ENCODE measurements around the gene AARS2.

AARS2 gene

DNA sequence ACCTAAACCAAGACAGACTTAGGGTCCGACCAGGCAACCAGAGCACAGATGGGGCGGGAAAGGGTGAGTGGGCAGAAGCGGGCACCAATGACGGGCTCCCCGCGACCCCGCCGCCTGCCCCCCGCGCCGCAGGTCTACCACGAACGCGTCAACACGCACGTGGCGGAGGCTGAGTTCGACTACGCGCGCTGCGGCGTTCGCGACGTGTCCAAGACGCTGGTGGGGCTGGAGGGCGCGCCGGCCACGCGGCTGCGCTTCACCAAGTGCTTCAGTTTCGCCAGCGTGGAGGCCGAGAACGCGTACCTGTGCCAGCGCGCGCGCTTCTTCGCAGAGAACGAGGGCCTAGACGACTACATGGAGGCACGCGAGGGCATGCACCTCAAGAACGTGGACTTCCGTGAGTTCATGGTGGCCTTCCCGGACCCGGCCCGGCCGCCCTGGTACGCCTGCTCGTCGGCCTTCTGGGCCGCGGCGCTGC, 37.8 kb downstream of the AARS2 start:
- no peak overlapping the region for H3K4me3 ChIP-seq (replicated peaks; ENCODE audit: low read depth, low read length)
- no peak for DNase-seq (ENCODE audit: extremely low read depth, insufficient read length)
- H3K27me3 ChIP-seq (replicated peaks; ENCODE audit: control insufficient read depth, insufficient read depth, low read length): peaks cover 5% of the 10 kb centered on the region; the same call in 1 of the 2 replicates
- H3K36me3 ChIP-seq (ENCODE audit: control insufficient read depth, insufficient read depth, low read length): no peaks in the 10 kb centered on the region
- TF ChIP-seq, protein P1, sequence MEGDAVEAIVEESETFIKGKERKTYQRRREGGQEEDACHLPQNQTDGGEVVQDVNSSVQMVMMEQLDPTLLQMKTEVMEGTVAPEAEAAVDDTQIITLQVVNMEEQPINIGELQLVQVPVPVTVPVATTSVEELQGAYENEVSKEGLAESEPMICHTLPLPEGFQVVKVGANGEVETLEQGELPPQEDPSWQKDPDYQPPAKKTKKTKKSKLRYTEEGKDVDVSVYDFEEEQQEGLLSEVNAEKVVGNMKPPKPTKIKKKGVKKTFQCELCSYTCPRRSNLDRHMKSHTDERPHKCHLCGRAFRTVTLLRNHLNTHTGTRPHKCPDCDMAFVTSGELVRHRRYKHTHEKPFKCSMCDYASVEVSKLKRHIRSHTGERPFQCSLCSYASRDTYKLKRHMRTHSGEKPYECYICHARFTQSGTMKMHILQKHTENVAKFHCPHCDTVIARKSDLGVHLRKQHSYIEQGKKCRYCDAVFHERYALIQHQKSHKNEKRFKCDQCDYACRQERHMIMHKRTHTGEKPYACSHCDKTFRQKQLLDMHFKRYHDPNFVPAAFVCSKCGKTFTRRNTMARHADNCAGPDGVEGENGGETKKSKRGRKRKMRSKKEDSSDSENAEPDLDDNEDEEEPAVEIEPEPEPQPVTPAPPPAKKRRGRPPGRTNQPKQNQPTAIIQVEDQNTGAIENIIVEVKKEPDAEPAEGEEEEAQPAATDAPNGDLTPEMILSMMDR (IDR thresholded peaks at IDR 0.05; ENCODE audit: insufficient read depth, low read length, poor library complexity, severe bottlenecking): no peak

DNA sequence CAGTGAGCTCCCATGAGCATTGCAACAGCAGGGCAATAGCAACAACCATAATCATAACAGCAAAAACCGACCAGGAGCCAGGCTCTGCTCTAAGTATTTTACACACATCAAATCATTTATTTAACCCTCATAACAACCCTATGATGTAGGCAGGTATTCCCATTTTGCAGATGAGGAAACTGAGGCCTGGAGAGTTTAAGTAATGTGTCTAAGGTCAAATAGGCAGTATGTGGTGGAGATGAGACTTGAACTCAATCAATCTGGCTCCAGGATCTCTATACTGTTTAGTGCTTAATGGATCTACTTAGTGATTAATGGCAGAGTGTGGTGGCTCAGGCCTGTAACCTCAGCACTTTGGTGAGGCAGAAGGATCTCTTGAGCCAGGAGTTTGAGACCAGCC, 39.5 kb downstream of the AARS2 start:
- Histone ChIP-seq H3K27me3 (replicated peaks; ENCODE audit: control insufficient read depth, insufficient read depth, low read length) (peaks cover 5% of the 10 kb centered on the region; the same call in 1 of the 2 replicates), H3K4me3 (replicated peaks; ENCODE audit: low read depth, low read length) (no peak overlapping the region), H3K36me3 (ENCODE audit: control insufficient read depth, insufficient read depth, low read length) (no peaks in the 10 kb centered on the region)
- no peak for DNase-seq (ENCODE audit: extremely low read depth, insufficient read length)
- TF ChIP-seq, protein P1 (IDR thresholded peaks at IDR 0.05; ENCODE audit: insufficient read depth, low read length, poor library complexity, severe bottlenecking): no peak

DNA sequence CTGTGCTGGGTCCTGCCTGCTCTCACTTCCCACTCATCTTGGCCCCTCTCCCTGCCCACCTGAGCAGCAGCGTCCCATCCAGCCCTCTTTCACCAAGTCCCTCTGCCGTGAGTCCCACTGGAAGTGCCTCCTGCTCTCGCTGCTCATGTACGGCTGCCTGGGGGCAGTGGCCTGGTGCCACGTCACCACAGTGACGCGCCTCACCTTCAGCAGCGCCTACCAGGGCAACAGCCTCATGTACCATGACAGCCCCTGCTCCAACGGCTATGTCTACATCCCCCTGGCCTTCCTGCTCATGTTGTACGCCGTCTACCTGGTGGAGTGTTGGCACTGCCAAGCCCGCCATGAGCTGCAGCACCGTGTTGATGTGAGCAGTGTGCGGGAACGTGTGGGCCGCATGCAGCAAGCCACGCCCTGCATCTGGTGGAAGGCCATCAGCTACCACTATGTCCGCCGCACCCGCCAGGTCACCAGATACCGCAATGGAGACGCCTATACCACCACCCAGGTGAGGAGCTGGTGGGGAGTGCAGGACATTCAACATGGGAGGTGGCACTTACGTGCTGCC, 40.1 kb downstream of the AARS2 start:
- no peaks in the 10 kb centered on the region for H3K36me3 ChIP-seq (ENCODE audit: control insufficient read depth, insufficient read depth, low read length)
- H3K27me3 ChIP-seq (replicated peaks; ENCODE audit: control insufficient read depth, insufficient read depth, low read length): peaks cover 5% of the 10 kb centered on the region; the same call in 1 of the 2 replicates
- no peak for DNase-seq (ENCODE audit: extremely low read depth, insufficient read length)
- TF ChIP-seq, protein P1 (IDR thresholded peaks at IDR 0.05; ENCODE audit: insufficient read depth, low read length, poor library complexity, severe bottlenecking): no peak
- H3K4me3 ChIP-seq (replicated peaks; ENCODE audit: low read depth, low read length): no peak overlapping the region

DNA sequence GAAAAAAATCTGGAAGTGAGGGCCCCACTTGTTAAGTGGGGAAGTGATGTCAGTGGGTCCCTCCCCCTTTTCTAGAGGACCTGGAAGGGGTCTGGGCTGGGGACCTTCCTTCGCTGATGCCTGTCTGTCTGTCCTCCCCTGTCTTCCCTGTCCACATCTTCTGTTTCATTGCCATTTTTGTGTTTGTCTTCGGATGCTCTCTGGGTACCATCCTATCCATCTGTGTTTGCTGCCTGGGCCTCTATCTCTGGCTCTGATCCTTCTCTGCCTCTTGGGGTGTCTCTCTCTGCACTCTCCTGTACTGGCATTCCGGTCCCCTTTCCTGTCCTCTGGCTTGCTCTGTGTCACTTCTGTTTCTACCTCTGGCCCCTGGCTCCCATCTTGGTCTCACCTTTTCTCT, 40.6 kb downstream of the AARS2 start:
- Histone ChIP-seq H3K36me3 (ENCODE audit: control insufficient read depth, insufficient read depth, low read length) (no peaks in the 10 kb centered on the region), H3K27me3 (replicated peaks; ENCODE audit: control insufficient read depth, insufficient read depth, low read length) (peaks cover 5% of the 10 kb centered on the region; the same call in 1 of the 2 replicates), H3K4me3 (replicated peaks; ENCODE audit: low read depth, low read length) (no peak overlapping the region)
- TF ChIP-seq, protein P1 (IDR thresholded peaks at IDR 0.05; ENCODE audit: insufficient read depth, low read length, poor library complexity, severe bottlenecking): no peak
- DNase-seq (ENCODE audit: extremely low read depth, insufficient read length): no peak

DNA sequence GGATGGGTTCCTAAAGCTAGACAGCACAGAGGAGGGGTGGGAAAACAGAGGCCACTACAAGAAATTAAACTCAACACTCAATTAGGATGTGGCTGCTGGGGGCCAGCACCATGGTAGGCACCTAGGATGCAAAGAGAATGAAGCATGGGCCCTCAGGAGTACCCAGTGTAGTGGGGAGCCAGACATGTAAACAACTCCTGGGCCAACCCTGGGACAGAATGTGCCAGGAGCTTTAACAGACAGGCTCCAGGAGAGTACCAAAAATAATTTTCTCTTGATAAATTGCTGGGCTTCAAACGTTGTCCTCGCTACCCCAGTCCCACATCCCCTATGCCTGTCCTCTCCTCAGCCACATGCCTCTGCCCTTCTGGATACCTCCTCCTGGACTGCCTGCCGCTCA, 41.2 kb downstream of the AARS2 start:
- H3K27me3 ChIP-seq (replicated peaks; ENCODE audit: control insufficient read depth, insufficient read depth, low read length): peaks cover 5% of the 10 kb centered on the region; the same call in 1 of the 2 replicates

More for the DNA sequence above, 41.2 kb downstream of the AARS2 start:
- Histone ChIP-seq H3K36me3 (ENCODE audit: control insufficient read depth, insufficient read depth, low read length) (no peaks in the 10 kb centered on the region), H3K4me3 (replicated peaks; ENCODE audit: low read depth, low read length) (no peak overlapping the region)
- no peak for DNase-seq (ENCODE audit: extremely low read depth, insufficient read length)
- TF ChIP-seq, protein P1 (IDR thresholded peaks at IDR 0.05; ENCODE audit: insufficient read depth, low read length, poor library complexity, severe bottlenecking): no peak

Measured in GM06990 (cell line).